ENCODE results near the gene PIGR.

The PIGR gene

GRCh38 chr1:206887701-206888100 is 58.6 kb downstream of the PIGR start:
- DNase-seq = no peak

GRCh38 chr1:206886831-206887230 is 59.4 kb downstream of the PIGR start:
- DNase-seq = no peak

GRCh38 chr1:206885341-206886060 is 60.8 kb downstream of the PIGR start:
- DNase-seq = no peak

- no peak for DNase-seq
These were observed 62.4 kb downstream of the PIGR start for GRCh38 chr1:206883876-206884275.

GRCh38 chr1:206883160-206883559 is 63.1 kb downstream of the PIGR start:
- DNase-seq = no peak

- DNase-seq = no peak
These were observed 63.7 kb downstream of the PIGR start for GRCh38 chr1:206882555-206882954.

GRCh38 chr1:206880314-206880713 is 66.0 kb downstream of the PIGR start:
- no peak for DNase-seq

All from fibroblast of skin of abdomen (primary cell).